Measurements from ENCODE around the gene NHEJ1.

Gene NHEJ1

DNA sequence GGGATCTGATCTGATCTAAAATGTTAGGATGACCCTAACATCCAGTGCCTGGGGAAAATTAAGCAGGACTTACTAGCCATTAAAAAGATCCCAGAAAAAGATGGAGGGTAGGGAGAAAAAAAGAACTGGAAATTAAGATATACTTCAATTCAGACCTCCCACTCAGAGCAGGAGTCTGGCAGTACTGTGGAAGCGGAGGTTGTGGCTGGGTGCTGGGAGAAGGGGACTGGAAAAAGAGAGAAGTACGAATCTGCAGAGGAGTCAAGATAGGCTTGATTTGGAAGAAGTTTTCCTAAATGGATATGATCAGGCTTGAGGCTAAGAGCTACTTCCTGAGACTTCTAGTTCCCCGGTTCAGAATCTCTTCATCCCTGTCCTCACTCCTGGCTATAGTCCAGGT lies 66.4 kb downstream of the NHEJ1 start:
- in situ Hi-C loops (cut with HindIII; ENCODE audit: low sequenced_read_pairs): no loop called here

DNA sequence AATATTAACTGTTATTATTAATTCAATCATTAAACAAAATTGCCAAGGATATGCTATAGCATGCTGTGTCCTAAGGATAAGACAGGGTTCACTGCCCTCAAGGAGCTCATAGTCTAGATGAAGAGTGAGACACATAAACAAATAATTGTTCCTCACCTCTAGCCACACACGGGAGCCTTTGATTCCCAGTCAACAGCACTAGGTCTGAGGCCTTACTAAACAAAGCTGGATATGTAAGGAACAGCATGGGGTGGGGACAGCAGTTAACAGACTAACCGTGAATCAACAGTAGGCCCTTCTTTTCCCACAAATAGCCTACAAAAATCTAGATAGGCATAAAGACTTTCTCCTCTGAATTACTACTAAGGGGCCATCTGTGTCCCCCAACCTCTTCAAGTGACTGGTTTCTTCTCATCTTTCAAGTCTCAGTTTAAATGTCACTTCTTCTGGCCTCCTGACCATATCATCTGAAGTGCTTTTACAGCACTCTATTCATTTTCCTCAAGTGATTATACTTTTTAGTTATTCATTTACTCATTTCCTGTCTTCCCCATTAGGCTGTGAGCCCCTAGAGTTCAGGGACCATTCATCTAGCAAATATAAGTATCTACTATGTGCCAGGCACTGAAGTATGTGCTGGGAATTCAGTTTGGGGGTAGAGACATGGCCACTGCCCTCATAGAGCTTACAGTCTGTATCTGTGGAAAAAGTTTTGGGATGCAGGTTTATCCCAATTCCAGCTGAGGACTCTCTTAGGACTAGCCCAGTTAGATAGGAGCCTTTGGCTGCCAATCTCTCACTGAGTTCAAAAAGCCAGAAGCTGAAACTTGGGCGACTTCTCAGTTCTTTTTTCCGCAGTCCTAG lies 69.9 kb downstream of the NHEJ1 start:
- in situ Hi-C loops (cut with HindIII; ENCODE audit: low sequenced_read_pairs): no loop called here

- in situ Hi-C loops (cut with HindIII; ENCODE audit: low sequenced_read_pairs): no loop called here
Observed at GRCh38 chr2:219089330-219089729, 71.3 kb downstream of the NHEJ1 start.

- in situ Hi-C loops (cut with HindIII; ENCODE audit: low sequenced_read_pairs): no loop called here
Observed at GRCh38 chr2:219087848-219088247, 72.8 kb downstream of the NHEJ1 start.

- in situ Hi-C loops (cut with HindIII; ENCODE audit: low sequenced_read_pairs): no loop called here
Observed at GRCh38 chr2:219087361-219087760, 73.3 kb downstream of the NHEJ1 start.

DNA sequence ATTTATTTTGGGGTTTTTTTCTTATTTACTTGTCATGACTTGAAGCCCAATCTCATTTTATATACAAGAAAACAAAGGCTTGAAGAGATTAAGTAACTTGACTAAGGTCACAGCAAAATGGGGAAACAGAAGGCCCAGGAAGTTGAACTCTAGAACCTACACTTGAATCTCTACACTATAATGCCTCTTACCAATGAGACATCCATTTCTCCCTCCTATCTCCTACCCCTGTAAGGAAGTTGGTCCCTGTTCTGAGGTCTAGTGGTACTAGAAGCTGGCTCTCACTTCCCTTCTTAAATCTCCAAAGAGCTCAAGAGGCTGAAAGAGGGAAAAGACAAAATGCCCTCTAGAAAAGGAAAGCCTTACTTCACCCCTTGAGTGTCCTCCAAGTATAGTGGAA lies 74.4 kb downstream of the NHEJ1 start:
- in situ Hi-C loops (cut with HindIII; ENCODE audit: low sequenced_read_pairs): no loop called here

GRCh38 chr2:219084791-219085190 lies 75.8 kb downstream of the NHEJ1 start:
- in situ Hi-C loops (cut with HindIII; ENCODE audit: low sequenced_read_pairs): no loop called here

GRCh38 chr2:219082332-219082958 lies 78.2 kb downstream of the NHEJ1 start:
- in situ Hi-C loops (cut with HindIII; ENCODE audit: low sequenced_read_pairs): no loop called here

DNA sequence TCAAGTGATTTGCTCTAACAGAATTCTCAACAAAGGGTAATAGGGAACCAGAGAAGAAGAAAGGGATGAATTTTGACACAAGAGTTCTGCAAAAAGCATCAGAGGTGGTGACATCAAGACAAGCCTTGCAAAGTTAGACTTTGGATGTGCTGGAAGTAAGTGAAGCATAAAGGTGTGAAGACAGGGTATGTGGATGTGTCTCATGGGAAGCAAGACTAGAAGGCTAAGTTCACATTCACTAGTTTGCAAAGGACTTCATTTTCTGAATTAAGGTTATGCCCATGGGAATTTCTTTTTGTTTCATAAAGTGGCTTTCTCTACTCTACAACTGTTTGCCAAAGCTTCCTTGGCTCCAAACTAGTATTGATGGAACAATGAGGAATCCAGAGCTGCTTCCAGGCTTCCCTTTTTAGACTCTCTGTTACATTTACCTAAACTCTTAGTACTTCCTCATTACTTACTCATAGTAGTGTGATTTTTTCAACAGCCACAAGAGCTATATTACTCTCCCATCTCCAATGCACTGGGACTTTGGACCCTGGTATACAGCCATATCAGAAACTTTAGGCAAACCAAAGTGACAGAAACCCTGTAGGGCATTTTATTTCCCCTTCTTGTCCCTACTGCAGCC lies 78.8 kb downstream of the NHEJ1 start:
- in situ Hi-C loops (cut with HindIII; ENCODE audit: low sequenced_read_pairs): no loop called here

DNA sequence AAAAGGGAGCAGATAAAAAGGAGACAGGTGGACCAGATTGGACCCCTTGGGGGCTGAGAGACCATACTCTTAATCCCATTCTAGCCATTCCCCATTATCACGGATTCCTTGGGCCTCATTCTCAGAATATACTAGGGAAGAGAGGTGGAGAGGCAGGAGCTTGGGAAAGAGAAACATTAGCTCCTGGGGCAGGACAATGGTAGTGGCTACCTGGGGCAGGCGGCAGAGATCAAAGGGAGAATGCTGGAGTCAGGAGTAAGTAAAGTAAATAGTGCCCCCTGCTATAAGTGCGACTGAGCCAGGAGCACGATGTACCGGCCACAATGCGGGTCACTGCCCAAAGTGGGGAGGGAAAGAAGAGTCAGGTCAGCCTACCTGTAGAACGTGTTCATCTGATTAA lies 79.5 kb downstream of the NHEJ1 start:
- in situ Hi-C loops (cut with HindIII; ENCODE audit: low sequenced_read_pairs): no loop called here

- in situ Hi-C loops (cut with HindIII; ENCODE audit: low sequenced_read_pairs): no loop called here
Observed at GRCh38 chr2:219079417-219079816, 81.2 kb downstream of the NHEJ1 start.

GRCh38 chr2:219078951-219079350 lies 81.7 kb downstream of the NHEJ1 start:
- in situ Hi-C loops (cut with HindIII; ENCODE audit: low sequenced_read_pairs): no loop called here

GRCh38 chr2:219078126-219078525 lies 82.5 kb downstream of the NHEJ1 start:
- in situ Hi-C loops (cut with HindIII; ENCODE audit: low sequenced_read_pairs): no loop called here

- in situ Hi-C loops (cut with HindIII; ENCODE audit: low sequenced_read_pairs): no loop called here
Observed at GRCh38 chr2:219076253-219076652, 84.4 kb downstream of the NHEJ1 start.

- in situ Hi-C loops (cut with HindIII; ENCODE audit: low sequenced_read_pairs): no loop called here
Observed at GRCh38 chr2:219073413-219074129, 87.0 kb downstream of the NHEJ1 start.

GRCh38 chr2:219072741-219073250 lies 87.8 kb downstream of the NHEJ1 start:
- in situ Hi-C loops (cut with HindIII; ENCODE audit: low sequenced_read_pairs): no loop called here

- in situ Hi-C loops (cut with HindIII; ENCODE audit: low sequenced_read_pairs): no loop called here
Observed at GRCh38 chr2:219071131-219071816, 89.3 kb downstream of the NHEJ1 start.

- in situ Hi-C loops (cut with HindIII; ENCODE audit: low sequenced_read_pairs): no loop called here
Observed at GRCh38 chr2:219065484-219065883, 95.1 kb downstream of the NHEJ1 start.

- in situ Hi-C loops (cut with HindIII; ENCODE audit: low sequenced_read_pairs): no loop called here
Observed at GRCh38 chr2:219062081-219062480, 98.5 kb downstream of the NHEJ1 start.

All from DLD1 (cell line).